DOHH2 (cell line): Measurements from ENCODE around the gene GRIN2A.

ENCODE experiments used
- H3F3A ChIP-seq: fragments of 200-600 bp; sonication (generic), shearing (Covaris generic); 2 replicates; pipeline ENCODE4 v1.6.0; 2016; ENCODE audit warnings: antibody characterized with exemption, mild to moderate bottlenecking; ENCODE audit not compliant: control insufficient read depth, insufficient read depth
- H3K27ac ChIP-seq: fragments of 200-600 bp; sonication (generic); 2 replicates; pipeline ENCODE4 v1.5.1; 2014; ENCODE audit warnings: low read depth, mild to moderate bottlenecking, low read length, moderate library complexity
- H3K27me3 ChIP-seq: fragments of 200-600 bp; sonication (generic); 2 replicates; pipeline ENCODE4 v1.6.1; 2014; ENCODE audit warnings: mild to moderate bottlenecking, low read length, mixed read lengths; ENCODE audit not compliant: control insufficient read depth
- H3K36me3 ChIP-seq: fragments of 200-600 bp; sonication (generic); 2 replicates; pipeline ENCODE4 v1.6.1; 2014; ENCODE audit warnings: mild to moderate bottlenecking, low read length, moderate library complexity, mixed read lengths; ENCODE audit not compliant: control insufficient read depth
- H3K4me1 ChIP-seq: fragments of 200-600 bp; sonication (generic); 2 replicates; pipeline ENCODE4 v1.6.1; 2014; ENCODE audit warnings: mild to moderate bottlenecking, low read length, mixed read lengths; ENCODE audit not compliant: control insufficient read depth
- H3K4me2 ChIP-seq: fragments of 200-600 bp; sonication (generic); 2 replicates; pipeline ENCODE4 v1.6.0; 2014; ENCODE audit warnings: mild to moderate bottlenecking, low read length, moderate library complexity
- H3K4me3 ChIP-seq: fragments of 200-600 bp; sonication (generic); 2 replicates; pipeline ENCODE4 v1.5.1; 2014; ENCODE audit warnings: mild to moderate bottlenecking, low read length, mixed read lengths
- H3K79me2 ChIP-seq: fragments of 200-600 bp; sonication (generic); 2 replicates; pipeline ENCODE4 v1.6.1; 2014; ENCODE audit warnings: mild to moderate bottlenecking, low read length, mixed read lengths; ENCODE audit not compliant: control insufficient read depth
- H3K9me2 ChIP-seq: fragments of 200-600 bp; sonication (generic); replicated peaks from 2 replicates; pipeline ENCODE4 v1.6.1; 2014; ENCODE audit warnings: mild to moderate bottlenecking, low read length, mixed read lengths; ENCODE audit not compliant: control insufficient read depth
- H3K9me3 ChIP-seq: fragments of 200-600 bp; sonication (generic); 2 replicates; pipeline ENCODE4 v1.6.1; 2014; ENCODE audit warnings: antibody characterized with exemption, low read length, mixed read lengths; ENCODE audit not compliant: control insufficient read depth, insufficient read depth
- H4K20me1 ChIP-seq: fragments of 200-600 bp; sonication (generic); 2 replicates; pipeline ENCODE4 v1.6.0; 2014; ENCODE audit warnings: low read depth, mild to moderate bottlenecking, antibody characterized with exemption, low read length, moderate library complexity; ENCODE audit not compliant: control insufficient read depth, insufficient read depth
- CTCF ChIP-seq: fragments of 200-600 bp; sonication (generic); IDR thresholded peaks from one replicate; pipeline ENCODE4 v1.5.1; 2014; ENCODE audit warnings: antibody characterized with exemption, mild to moderate bottlenecking, low read depth, low read length; ENCODE audit not compliant: poor library complexity, severe bottlenecking
- EZH2phosphoT487 ChIP-seq: fragments of 200-600 bp; sonication (generic); IDR thresholded peaks from 2 replicates; pipeline ENCODE4 v1.6.1; 2017; ENCODE audit warnings: borderline replicate concordance, mild to moderate bottlenecking, antibody characterized with exemption, low read length, moderate library complexity, mixed read lengths

Gene GRIN2A

DNA sequence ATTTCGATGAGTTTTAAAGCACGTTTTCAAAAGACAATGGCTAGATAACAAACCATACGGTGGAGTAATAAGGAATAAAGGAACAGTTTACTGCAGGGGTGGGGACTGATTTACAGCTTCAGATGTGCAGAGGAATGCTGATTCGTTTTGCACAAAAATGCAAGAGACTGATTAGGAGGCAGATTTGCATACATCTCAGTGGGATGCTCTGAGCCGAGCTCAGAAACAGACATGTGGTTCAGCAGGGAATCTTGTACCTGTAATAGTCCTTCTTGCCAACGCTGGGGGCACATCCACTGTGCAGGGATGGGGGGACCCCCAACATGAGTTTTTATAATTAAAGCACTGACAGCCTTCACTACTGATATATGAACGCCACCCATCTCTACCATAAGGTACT is 308.0 kb downstream of the GRIN2A start:
- Histone ChIP-seq H3F3A (no peaks in the 10 kb centered on the region), H3K4me1 (no peaks in the 10 kb centered on the region), H3K36me3 (no peaks in the 10 kb centered on the region), H4K20me1 (no peaks in the 10 kb centered on the region), H3K27me3 (no peaks in the 10 kb centered on the region), H3K4me3 (no peak overlapping the region), H3K79me2 (no peaks in the 10 kb centered on the region), H3K9me2 (no peaks in the 10 kb centered on the region), H3K4me2 (no peak overlapping the region), H3K9me3 (no peaks in the 10 kb centered on the region), H3K27ac (no peak overlapping the region)
- TF ChIP-seq EZH2phosphoT487 (no peak), CTCF (no peak)

DNA sequence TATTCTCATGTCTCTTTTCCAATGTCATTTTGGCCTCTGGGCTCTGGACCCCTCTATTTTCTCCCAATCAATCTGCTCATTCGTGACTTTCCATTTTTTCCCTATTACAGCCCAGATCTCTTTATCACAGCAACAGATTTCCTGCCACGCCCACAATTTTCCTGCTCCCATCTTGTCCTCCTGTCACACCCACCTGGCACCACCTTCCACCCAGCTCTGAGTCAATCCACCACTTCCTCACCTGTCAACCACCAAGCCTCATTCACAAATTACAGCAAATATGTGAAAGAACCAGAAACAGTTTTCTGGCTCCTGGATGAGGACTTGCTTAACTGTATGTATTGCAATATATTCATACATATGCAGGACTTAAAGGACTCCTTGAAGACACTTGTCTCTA is 311.3 kb downstream of the GRIN2A start:
- no peak overlapping the region for H3K27ac ChIP-seq
- no peak for TF ChIP-seq CTCF
- no peak for TF ChIP-seq EZH2phosphoT487
- H3K27me3 ChIP-seq, result no peaks in the 10 kb centered on the region
- no peaks in the 10 kb centered on the region for H3K9me2 ChIP-seq
- no peak overlapping the region for H3K4me2 ChIP-seq
- no peaks in the 10 kb centered on the region for H4K20me1 ChIP-seq
- H3K9me3 ChIP-seq, result no peaks in the 10 kb centered on the region
- H3K4me1 ChIP-seq, result no peaks in the 10 kb centered on the region
- no peaks in the 10 kb centered on the region for H3F3A ChIP-seq
- no peak overlapping the region for H3K4me3 ChIP-seq
- H3K79me2 ChIP-seq, result no peaks in the 10 kb centered on the region
- H3K36me3 ChIP-seq, result no peaks in the 10 kb centered on the region

- Histone ChIP-seq H3K4me3 (no peak overlapping the region), H3K9me2 (no peaks in the 10 kb centered on the region), H3K27me3 (no peaks in the 10 kb centered on the region), H3K4me1 (no peaks in the 10 kb centered on the region), H3K36me3 (no peaks in the 10 kb centered on the region), H3K79me2 (no peaks in the 10 kb centered on the region), H3K9me3 (no peaks in the 10 kb centered on the region), H3K4me2 (no peak overlapping the region), H3K27ac (no peak overlapping the region), H4K20me1 (no peaks in the 10 kb centered on the region), H3F3A (no peaks in the 10 kb centered on the region)
- no peak for TF ChIP-seq EZH2phosphoT487
These were observed 312.5 kb downstream of the GRIN2A start for GRCh38 chr16:9869776-9870175.

- Histone ChIP-seq H3K4me3 (no peak overlapping the region), H3K79me2 (no peaks in the 10 kb centered on the region), H3K36me3 (no peaks in the 10 kb centered on the region), H3F3A (no peaks in the 10 kb centered on the region), H3K27me3 (no peaks in the 10 kb centered on the region), H3K9me2 (no peaks in the 10 kb centered on the region), H3K9me3 (no peaks in the 10 kb centered on the region), H3K27ac (no peak overlapping the region), H3K4me2 (no peak overlapping the region), H3K4me1 (no peaks in the 10 kb centered on the region), H4K20me1 (no peaks in the 10 kb centered on the region)
- TF ChIP-seq CTCF, result no peak
These were observed 313.6 kb downstream of the GRIN2A start for GRCh38 chr16:9868606-9869149.
